Cerebellar nuclear complex (tissue), 1 donor: ENCODE results near the gene WFIKKN1.
A peak's percentile ranks its signal among the peaks of the same experiment; 100 is the strongest.

ENCODE experiments used
- DNase-seq, 2 experiments: peaks; one replicate each; lab custom pipeline; 2025; lab: John Stamatoyannopoulos, UW

Gene WFIKKN1

DNA sequence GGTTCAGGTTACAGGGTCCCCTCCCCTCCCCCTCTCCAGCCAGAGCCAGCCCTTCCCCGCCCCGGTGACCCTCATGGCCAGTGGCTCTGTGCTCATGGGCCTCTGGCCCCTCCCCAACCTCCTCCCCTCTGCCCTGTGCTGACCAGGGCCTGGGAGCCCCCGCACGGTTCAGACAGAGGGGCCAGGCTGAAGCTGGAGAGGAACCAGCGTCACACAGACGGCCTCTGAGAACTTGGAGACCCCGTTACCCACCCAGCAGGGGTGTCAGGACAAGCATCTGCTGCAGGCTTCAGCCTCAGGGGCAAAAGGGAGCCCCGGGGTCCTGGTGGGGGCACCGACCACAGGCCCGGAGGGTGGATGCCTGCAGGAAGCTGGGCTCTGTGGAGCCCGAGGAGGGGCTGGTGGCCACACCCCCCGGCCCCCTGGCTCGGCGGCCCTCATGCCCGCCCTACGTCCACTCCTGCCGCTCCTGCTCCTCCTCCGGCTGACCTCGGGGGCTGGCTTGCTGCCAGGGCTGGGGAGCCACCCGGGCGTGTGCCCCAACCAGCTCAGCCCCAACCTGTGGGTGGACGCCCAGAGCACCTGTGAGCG lies at the start of gene WFIKKN1:
Gene WFIKKN1, plus strand, starts transcription at position 171 of the 591 bp plus-strand sequence. Its CDS starts 269 bp downstream, at position 440.
- no peak for DNase-seq

DNA sequence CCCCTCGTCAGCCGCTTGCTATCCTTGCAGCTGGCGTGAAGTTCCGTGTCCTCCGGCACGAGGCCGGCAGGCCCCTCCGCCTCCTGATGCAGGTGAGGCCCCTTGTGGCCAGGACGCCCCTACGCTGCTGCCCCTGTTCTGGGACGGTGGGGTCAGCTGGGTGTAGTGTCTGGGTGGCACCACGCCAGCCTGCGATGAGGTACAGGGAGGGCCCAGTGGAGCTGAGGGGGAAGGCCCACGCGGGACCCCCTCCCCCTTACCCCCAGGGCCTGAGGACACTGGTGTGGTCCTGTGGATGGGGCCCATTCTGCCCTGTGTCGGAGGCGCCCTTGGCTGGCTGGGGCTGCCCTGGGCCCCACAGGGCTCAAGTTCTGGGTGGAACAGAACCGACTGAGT lies 48.6 kb upstream of the WFIKKN1 start:
- no peak for DNase-seq

GRCh38 chr16:582614-583331 lies 48.0 kb upstream of the WFIKKN1 start:
- peak in 1 of 2 experiments; percentile 44 for DNase-seq

- no peak for DNase-seq
Measured at GRCh38 chr16:583470-583814, 47.3 kb upstream of the WFIKKN1 start.

GRCh38 chr16:583815-584591 lies 46.8 kb upstream of the WFIKKN1 start:
- DNase-seq: no peak

- no peak for DNase-seq
Measured at GRCh38 chr16:585351-585750, 45.4 kb upstream of the WFIKKN1 start.

DNA sequence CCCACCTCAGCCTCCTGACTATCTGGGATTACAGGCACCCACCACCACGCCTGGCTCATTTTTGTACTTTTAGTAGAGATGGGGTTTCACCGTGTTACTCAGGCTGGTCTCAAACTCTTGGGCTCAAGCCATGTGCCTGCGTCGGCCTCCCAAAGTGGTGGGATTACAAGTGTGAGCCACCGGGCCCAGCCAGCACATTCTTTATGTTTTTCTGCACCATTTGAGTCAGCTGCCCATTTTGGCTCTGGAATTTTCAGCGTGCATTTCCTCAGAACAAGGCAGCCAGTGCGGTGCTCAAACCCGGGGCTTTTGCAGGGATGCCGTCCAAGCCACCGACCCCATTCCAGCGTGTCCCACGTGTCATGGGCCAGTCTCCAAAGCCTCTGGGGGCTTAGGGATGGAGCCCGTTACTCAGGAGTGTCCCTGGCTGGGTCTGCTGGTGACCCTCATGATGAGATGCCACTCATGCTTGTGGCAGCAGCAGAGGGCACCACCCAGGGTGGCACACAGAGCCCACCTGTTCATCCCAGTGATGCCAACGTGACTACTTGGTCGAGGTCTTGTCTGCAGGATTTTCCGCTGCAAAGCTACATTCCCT lies 44.6 kb upstream of the WFIKKN1 start:
- DNase-seq: no peak

DNA sequence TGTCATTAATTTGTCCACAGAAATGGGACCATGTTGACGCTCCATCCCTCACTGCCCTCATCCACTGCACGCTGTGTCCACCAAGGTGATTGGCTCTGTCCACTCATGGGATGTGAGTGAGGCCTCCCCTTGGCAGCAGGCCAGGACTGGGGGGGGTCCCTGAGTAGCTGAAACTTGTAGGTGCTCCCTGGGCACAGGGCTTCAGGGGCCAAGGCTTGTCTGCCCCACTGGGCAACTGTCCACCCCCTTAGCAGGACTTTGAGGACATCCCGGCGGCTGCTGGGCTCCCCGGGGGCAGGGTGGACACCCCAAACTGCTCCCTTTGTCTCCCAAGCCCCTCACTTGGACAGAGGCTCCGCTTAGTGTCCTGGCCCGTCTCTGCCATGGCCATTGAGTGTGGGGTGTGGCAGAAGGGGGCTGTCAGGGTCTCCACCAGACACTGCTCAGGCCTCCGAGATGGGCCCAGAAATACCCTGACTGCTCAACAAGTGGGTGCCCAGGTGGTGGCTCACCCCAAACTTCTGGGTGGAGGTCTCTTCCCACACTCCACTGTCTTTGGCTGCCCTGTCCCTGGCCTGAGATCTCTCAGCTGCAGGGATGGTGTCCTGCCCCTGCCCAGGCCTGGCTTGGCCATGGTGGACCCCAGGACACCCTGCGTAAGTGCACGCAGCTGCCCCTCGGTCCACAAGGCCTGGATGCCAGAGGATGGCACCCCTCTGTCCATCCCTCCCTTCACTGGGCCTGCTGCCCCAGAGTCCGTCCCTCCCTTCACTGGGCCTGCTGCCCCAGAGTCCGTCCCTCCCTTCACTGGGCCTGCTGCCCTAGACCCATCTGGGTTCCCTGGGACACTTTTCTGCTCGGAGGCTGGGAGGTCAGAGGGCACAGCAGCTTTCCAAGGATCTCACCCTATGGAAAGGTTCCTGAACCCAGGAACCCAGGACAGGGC lies 43.9 kb upstream of the WFIKKN1 start:
- DNase-seq: no peak

- DNase-seq: no peak
Measured at GRCh38 chr16:588639-588888, 42.2 kb upstream of the WFIKKN1 start.

DNA sequence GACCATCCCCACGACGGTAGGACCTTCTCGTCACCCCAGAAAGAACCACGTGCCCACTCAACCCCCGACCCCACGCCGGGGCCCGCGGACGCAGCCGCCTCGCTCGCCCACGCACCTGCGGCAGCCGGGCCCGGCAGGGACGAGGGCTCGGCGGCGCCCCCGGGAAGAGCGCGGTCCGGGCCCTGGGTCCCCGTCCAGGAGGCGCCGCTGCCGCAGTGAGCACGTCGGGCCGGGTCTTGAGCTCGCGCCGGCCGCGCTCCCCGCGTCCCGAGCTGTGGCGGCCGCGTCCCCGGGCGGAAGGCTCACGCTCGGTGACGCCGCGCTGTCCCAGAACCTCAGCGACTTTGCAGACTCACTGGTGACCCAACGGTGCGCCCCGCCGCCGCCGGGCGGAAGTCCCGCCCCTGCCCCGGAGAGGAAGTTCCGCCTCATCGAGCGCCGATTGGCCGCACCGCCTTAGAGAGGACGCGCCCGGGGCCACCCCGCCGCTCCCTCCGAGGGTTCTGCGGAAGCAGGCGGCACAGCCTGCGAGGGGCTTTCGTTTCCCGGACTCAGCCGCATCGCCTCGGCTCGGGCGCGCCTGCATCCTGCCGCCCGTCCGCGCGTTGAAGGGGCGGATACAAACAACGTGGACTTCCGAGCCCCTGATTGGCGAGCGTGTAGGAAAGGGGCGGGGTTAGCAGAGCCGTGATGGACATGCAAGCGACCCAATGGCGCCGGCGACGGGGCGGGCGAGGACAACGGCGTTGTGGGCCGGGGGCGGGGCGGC lies 41.7 kb upstream of the WFIKKN1 start:
- DNase-seq: peak; percentile 84 to 89

- DNase-seq: peak; percentile 95
Measured at GRCh38 chr16:589658-590187, 41.1 kb upstream of the WFIKKN1 start, which contains the start of gene RAB40C. RAB40C (plus strand) TSS chr16:590066; CDS start chr16:590292, 226 bp downstream.

GRCh38 chr16:590188-590814 lies 40.5 kb upstream of the WFIKKN1 start:
- no peak for DNase-seq

DNA sequence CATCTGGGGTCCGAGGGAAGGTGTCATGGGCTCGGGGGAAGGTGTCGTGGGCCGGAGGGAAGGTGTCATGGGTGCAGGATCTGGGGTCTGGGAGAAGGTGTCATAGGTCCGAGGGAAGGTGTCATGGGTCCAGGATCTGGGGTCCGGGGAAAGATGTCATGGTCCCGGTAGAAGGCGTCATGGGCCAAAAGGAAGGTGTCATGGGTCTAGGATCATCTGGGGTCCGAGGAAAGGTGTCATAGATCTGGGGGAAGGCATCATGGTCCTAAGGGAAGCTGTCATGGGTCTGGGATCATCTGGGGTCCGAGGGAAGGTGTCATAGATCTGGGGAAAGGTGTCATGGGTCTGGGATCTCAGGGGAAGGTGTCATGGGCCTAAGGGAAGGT lies 40.0 kb upstream of the WFIKKN1 start:
- DNase-seq: no peak

- DNase-seq: no peak
Measured at GRCh38 chr16:591231-591630, 39.6 kb upstream of the WFIKKN1 start.

- no peak for DNase-seq
Measured at GRCh38 chr16:591892-592517, 38.8 kb upstream of the WFIKKN1 start.

- no peak for DNase-seq
Measured at GRCh38 chr16:592518-593306, 38.1 kb upstream of the WFIKKN1 start.

GRCh38 chr16:593406-593805 lies 37.4 kb upstream of the WFIKKN1 start:
- no peak for DNase-seq

- DNase-seq: no peak
Measured at GRCh38 chr16:593807-594206, 37.0 kb upstream of the WFIKKN1 start.

DNA sequence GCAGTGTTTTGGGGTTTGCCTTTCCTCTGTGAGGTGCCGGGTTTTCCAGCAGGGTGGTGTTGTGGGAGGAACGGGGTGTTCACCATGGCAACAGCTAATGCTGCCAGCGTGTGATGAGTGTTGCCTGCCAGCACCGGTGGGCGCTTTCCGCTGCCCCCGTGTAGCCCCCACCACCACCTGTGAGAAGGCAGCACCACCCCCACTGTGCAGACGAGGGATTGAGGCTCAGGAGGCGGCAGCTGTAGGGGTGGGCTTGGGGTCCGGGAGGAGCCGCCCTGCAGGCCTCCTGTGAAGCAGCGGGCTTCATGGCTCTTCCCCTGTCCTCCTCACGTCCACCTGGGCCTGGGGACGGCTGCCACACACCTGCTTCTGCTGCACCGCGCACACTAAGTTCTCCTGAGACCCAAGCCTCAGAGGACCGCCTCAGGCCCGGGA lies 35.7 kb upstream of the WFIKKN1 start:
- DNase-seq: no peak
